PFSK-1 (cell line): ENCODE measurements around the gene PLOD2.

Source experiments
- FOXP2 ChIP-seq: optimal IDR thresholded peaks from 2 replicates; pipeline ENCODE3; 2011; ENCODE audit warnings: borderline replicate concordance, control low read depth, inconsistent platforms; ENCODE audit not compliant: insufficient read depth; ENCODE audit errors: extremely low read length, extremely low read depth
- POLR2AphosphoS5 ChIP-seq: IDR thresholded peaks from 2 replicates; pipeline ENCODE4 v1.6.1; 2012; ENCODE audit warnings: low read depth, mild to moderate bottlenecking, control low read depth, low read length, moderate library complexity
- SIN3A ChIP-seq: IDR thresholded peaks from 2 replicates; pipeline ENCODE4 v1.6.1; 2012; ENCODE audit warnings: mild to moderate bottlenecking, low read length, moderate library complexity, borderline replicate concordance; ENCODE audit not compliant: insufficient read depth
- TAF1 ChIP-seq: IDR thresholded peaks from 2 replicates; pipeline ENCODE4 v1.6.1; 2012; ENCODE audit warnings: low read length, control low read depth, borderline replicate concordance; ENCODE audit not compliant: insufficient read depth
- TF ChIP-seq, protein P1 (sequence below), 2 experiments: IDR thresholded peaks; 2 replicates each; pipeline versions ENCODE4 v1.6.1 to v1.8.0; 2011 to 2012; ENCODE audit warnings: low read depth in 2 of 2, low read length in 2 of 2, control low read depth in 1 of 2, inconsistent platforms in 1 of 2, mild to moderate bottlenecking in 1 of 2, moderate library complexity in 1 of 2; ENCODE audit not compliant: insufficient read depth in 1 of 2

PLOD2 gene

DNA sequence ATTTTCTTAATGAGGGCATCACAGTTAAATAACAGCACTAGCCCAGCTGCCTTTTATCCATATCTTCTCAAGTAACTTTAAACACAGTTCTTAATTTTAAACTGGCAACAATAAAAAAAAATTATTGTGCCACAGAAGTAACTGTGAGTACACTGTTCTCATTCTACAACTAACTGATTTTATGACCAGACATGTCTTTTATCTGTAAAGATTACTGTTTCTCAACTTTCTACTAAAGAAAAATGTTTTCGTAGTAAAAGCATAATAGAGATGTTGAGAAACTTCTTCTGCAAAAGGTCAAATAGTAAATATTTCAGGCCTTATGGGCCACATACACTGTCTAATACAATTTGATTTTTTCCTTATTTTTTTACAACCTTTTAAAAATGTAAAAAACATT is 32.0 kb downstream of the PLOD2 start:
- TF ChIP-seq, protein P1, sequence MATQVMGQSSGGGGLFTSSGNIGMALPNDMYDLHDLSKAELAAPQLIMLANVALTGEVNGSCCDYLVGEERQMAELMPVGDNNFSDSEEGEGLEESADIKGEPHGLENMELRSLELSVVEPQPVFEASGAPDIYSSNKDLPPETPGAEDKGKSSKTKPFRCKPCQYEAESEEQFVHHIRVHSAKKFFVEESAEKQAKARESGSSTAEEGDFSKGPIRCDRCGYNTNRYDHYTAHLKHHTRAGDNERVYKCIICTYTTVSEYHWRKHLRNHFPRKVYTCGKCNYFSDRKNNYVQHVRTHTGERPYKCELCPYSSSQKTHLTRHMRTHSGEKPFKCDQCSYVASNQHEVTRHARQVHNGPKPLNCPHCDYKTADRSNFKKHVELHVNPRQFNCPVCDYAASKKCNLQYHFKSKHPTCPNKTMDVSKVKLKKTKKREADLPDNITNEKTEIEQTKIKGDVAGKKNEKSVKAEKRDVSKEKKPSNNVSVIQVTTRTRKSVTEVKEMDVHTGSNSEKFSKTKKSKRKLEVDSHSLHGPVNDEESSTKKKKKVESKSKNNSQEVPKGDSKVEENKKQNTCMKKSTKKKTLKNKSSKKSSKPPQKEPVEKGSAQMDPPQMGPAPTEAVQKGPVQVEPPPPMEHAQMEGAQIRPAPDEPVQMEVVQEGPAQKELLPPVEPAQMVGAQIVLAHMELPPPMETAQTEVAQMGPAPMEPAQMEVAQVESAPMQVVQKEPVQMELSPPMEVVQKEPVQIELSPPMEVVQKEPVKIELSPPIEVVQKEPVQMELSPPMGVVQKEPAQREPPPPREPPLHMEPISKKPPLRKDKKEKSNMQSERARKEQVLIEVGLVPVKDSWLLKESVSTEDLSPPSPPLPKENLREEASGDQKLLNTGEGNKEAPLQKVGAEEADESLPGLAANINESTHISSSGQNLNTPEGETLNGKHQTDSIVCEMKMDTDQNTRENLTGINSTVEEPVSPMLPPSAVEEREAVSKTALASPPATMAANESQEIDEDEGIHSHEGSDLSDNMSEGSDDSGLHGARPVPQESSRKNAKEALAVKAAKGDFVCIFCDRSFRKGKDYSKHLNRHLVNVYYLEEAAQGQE (IDR thresholded peaks at IDR 0.05; ENCODE audit: insufficient read depth in 1 of 2, low read depth in 2 of 2, low read length in 2 of 2): no peak
- TF ChIP-seq FOXP2 (no peak), POLR2AphosphoS5 (no peak), SIN3A (no peak), TAF1 (no peak)

DNA sequence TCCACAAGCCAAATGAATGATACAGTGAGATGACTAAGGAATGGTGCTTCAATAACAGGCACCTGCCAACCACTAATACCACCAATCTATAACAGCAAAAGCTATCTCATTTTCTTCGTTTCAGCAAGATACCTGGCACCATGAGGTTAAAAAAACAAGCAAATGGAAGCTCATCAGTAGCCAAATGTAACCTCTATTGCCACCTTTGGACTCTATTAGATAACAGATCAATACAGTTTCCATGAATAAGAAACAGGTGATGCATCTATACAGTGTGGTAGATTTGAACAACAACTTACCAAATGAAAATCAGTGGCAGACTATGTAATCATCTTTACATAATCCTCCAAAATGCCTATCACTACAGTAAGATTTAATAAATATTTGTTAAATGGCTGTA is 32.8 kb downstream of the PLOD2 start:
- TF ChIP-seq FOXP2 (no peak), POLR2AphosphoS5 (no peak), TAF1 (no peak), SIN3A (no peak)
- TF ChIP-seq, protein P1 (IDR thresholded peaks at IDR 0.05; ENCODE audit: insufficient read depth in 1 of 2, low read depth in 2 of 2, low read length in 2 of 2): no peak

DNA sequence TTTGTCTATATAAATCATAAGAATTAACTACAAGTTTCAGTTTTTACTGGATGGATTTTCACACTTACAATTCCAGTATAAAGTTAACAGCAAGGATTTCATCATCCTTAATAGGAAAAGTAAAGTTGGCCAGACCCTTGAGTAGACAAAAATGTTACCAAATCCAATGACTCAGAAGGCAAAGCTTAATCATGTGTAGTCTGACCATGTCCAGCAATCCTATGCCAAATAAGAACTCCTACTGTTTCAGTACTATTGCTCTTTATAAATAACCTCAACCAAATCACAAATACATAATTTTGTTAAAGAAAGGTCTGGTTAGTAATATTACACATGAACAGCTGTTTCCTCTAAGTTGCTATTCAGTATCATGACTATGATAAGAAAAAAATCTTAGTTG is 35.0 kb downstream of the PLOD2 start:
- TF ChIP-seq, protein P1 (IDR thresholded peaks at IDR 0.05; ENCODE audit: insufficient read depth in 1 of 2, low read depth in 2 of 2, low read length in 2 of 2): no peak
- TF ChIP-seq POLR2AphosphoS5 (no peak), TAF1 (no peak), SIN3A (no peak), FOXP2 (no peak)

DNA sequence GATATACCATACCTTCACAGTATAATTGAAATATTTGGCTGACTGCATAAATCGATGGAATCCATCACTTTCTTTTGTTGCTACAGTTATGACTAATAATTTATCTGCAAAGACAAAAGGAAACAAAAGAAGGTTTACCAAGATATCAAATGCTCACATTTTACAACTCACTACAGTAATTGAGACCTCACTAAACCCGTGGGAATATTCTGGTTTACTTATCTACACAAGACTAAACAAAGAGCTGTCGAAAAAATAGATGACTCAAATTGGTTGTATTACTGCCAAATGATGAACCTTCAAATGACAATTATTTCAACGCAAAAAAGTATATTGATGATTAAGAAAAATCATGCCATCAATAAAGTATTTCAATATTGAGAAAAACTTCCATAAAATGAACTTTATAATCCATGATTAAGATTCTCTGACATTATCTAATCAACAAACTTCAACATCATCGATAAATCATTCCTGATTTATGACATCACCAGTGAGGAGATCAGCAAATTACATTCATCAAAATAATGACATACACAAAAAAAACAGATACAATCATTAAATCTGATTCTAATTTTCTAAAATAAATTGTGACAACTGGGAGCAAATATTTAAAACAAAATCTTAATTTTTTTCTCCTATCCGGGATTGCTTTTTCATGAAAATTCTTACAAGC is 36.7 kb downstream of the PLOD2 start:
- TF ChIP-seq TAF1 (no peak), SIN3A (no peak), FOXP2 (no peak), POLR2AphosphoS5 (no peak)
- TF ChIP-seq, protein P1 (IDR thresholded peaks at IDR 0.05; ENCODE audit: insufficient read depth in 1 of 2, low read depth in 2 of 2, low read length in 2 of 2): no peak
